GM21717 (cell line): ENCODE results near the gene NR4A2.
A peak's percentile ranks its signal among the peaks of the same experiment; 100 is the strongest.

ENCODE experiments used
- ATAC-seq: cut with Tn5 transposase; IDR thresholded peaks from one replicate; pipeline ENCODE4 v1.9.1; 2021; ENCODE audit warnings: mild to moderate bottlenecking, moderate library complexity; ENCODE audit not compliant: unreplicated experiment

NR4A2 gene

GRCh38 chr2:156340804-156341451, 8.4 kb upstream of the NR4A2 start:
- peak; percentile 16 for ATAC-seq

GRCh38 chr2:156340377-156340776, 7.9 kb upstream of the NR4A2 start:
- no peak for ATAC-seq

- no peak for ATAC-seq
These were observed 7.3 kb upstream of the NR4A2 start for GRCh38 chr2:156339865-156340264.

- ATAC-seq, result no peak
These were observed 6.8 kb upstream of the NR4A2 start for GRCh38 chr2:156339110-156339847.

GRCh38 chr2:156338578-156338977, 6.1 kb upstream of the NR4A2 start:
- ATAC-seq, result no peak

GRCh38 chr2:156334496-156335478, 2.3 kb upstream of the NR4A2 start:
- peak; percentile 21 for ATAC-seq

- peak; percentile 44 for ATAC-seq
These were observed 1.5 kb upstream of the NR4A2 start for GRCh38 chr2:156333951-156334495.

GRCh38 chr2:156333274-156333950, 891 bp upstream of the NR4A2 start:
- peak; percentile 26 for ATAC-seq

GRCh38 chr2:156332284-156332533, 312 bp downstream of the NR4A2 start:
- ATAC-seq, result no peak

GRCh38 chr2:156331572-156332283, 793 bp downstream of the NR4A2 start:
- no peak for ATAC-seq

- no peak for ATAC-seq
These were observed 2.4 kb downstream of the NR4A2 start for GRCh38 chr2:156329927-156330726.

GRCh38 chr2:156329031-156329926, 3.2 kb downstream of the NR4A2 start:
- no peak for ATAC-seq

GRCh38 chr2:156327835-156328695, 4.5 kb downstream of the NR4A2 start:
- ATAC-seq, result no peak

GRCh38 chr2:156326526-156327095, 5.9 kb downstream of the NR4A2 start:
- no peak for ATAC-seq

GRCh38 chr2:156325688-156326525, 6.6 kb downstream of the NR4A2 start:
- no peak for ATAC-seq

GRCh38 chr2:156323754-156324153, 8.8 kb downstream of the NR4A2 start:
- no peak for ATAC-seq
